Measurements from ENCODE around the gene DCC.

The DCC gene

GRCh38 chr18:53040286-53040685, 700.3 kb downstream of the DCC start:
- TF ChIP-seq GATA2 (IDR thresholded peaks at IDR 0.05; ENCODE audit: low read depth, low read length) (no peak), GATA3 (IDR thresholded peaks at IDR 0.05; ENCODE audit: low read depth, low read length) (no peak)

- TF ChIP-seq GATA3 (IDR thresholded peaks at IDR 0.05; ENCODE audit: low read depth, low read length) = no peak
- no peak for TF ChIP-seq GATA2 (IDR thresholded peaks at IDR 0.05; ENCODE audit: low read depth, low read length)
Measured at GRCh38 chr18:53056064-53056463, 716.1 kb downstream of the DCC start.

- TF ChIP-seq GATA2 (IDR thresholded peaks at IDR 0.05; ENCODE audit: low read depth, low read length) (no peak), GATA3 (IDR thresholded peaks at IDR 0.05; ENCODE audit: low read depth, low read length) (no peak)
Measured at GRCh38 chr18:53070788-53071187, 730.8 kb downstream of the DCC start.

DNA sequence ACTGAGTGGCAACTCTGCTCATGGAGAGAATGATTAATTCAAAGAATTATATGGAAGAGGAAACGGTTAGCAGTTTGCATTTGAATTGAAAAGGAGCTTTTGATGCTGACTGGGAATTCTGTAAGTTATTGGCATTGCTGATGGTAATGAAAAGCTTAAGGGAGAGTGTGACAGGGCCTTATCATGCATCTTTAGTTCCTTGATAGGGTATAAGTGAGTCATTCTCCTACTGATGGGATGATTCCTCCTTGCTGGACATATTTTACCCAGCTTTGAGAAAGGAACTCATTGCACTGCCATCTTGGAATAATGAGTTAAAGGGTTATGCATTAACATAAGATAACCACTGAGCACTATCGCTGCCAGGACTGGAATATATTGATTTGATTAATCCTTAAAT, 740.7 kb downstream of the DCC start:
- TF ChIP-seq GATA3 (IDR thresholded peaks at IDR 0.05; ENCODE audit: low read depth, low read length) = no peak
- no peak for TF ChIP-seq GATA2 (IDR thresholded peaks at IDR 0.05; ENCODE audit: low read depth, low read length)

GRCh38 chr18:53093636-53094035, 753.6 kb downstream of the DCC start:
- no peak for TF ChIP-seq GATA2 (IDR thresholded peaks at IDR 0.05; ENCODE audit: low read depth, low read length)
- no peak for TF ChIP-seq GATA3 (IDR thresholded peaks at IDR 0.05; ENCODE audit: low read depth, low read length)

- TF ChIP-seq GATA2 (IDR thresholded peaks at IDR 0.05; ENCODE audit: low read depth, low read length) (no peak), GATA3 (IDR thresholded peaks at IDR 0.05; ENCODE audit: low read depth, low read length) (no peak)
Measured at GRCh38 chr18:53101536-53102105, 761.6 kb downstream of the DCC start.

DNA sequence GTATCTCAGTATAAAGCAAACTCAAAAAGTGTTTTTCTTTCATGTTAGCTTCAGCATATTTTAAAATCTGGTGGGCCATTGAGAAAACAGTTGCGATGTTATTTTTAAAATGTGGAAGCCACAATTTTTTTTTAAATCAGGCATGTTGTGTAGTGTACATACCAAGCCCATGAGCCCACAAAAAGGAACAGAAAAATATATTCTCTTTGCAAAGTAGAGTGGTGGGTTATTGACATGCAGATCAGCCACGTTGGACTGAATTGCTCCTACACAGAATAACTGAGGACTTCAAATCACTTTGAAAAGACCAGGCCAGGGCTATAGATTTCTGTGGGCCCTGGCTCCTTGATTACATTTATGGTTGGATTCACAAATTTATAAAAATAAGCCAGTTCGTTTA, 774.4 kb downstream of the DCC start:
- TF ChIP-seq GATA2 (IDR thresholded peaks at IDR 0.05; ENCODE audit: low read depth, low read length) (no peak), GATA3 (IDR thresholded peaks at IDR 0.05; ENCODE audit: low read depth, low read length) (no peak)

DNA sequence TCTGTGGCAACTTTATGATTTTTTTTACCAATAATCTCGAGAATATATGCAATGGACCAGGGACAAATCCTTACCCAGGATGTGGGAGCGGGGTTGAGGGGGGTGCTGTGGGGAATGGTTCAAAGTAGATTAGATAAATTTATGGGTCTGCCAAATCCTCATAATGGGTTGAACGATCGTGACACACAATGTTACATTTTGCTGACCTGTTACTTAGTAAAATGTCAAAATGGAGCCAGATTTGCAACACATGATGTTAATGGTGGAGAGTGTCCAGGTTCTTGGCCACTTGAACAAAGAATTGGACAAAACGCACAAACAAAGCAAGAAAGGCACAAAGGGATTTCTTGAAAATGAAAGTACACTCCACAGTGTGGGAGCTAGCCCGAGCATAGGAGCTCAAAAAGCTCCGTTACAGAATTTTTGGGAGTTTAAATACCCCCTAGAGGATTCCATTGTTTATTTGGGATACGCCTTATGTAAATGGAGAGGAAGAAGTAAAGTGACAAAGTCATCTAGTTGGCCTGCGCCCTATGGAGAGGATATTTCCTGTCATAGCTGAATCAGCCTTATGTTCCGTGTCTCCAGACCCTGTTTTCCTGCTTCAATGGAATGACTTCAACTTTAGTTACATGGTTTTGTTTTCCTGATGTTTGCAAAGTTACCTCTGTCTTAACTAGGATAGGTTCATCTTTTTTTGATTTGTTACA, 776.0 kb downstream of the DCC start:
- TF ChIP-seq GATA3 (IDR thresholded peaks at IDR 0.05; ENCODE audit: low read depth, low read length) = no peak
- TF ChIP-seq GATA2 (IDR thresholded peaks at IDR 0.05; ENCODE audit: low read depth, low read length) = no peak

- TF ChIP-seq GATA2 (IDR thresholded peaks at IDR 0.05; ENCODE audit: low read depth, low read length) (no peak), GATA3 (IDR thresholded peaks at IDR 0.05; ENCODE audit: low read depth, low read length) (no peak)
Measured at GRCh38 chr18:53117851-53118250, 777.9 kb downstream of the DCC start.

- TF ChIP-seq GATA2 (IDR thresholded peaks at IDR 0.05; ENCODE audit: low read depth, low read length) = no peak
- no peak for TF ChIP-seq GATA3 (IDR thresholded peaks at IDR 0.05; ENCODE audit: low read depth, low read length)
Measured at GRCh38 chr18:53126210-53126609, 786.2 kb downstream of the DCC start.

- no peak for TF ChIP-seq GATA3 (IDR thresholded peaks at IDR 0.05; ENCODE audit: low read depth, low read length)
Measured at GRCh38 chr18:53131001-53131400, 791.0 kb downstream of the DCC start.

GRCh38 chr18:53134711-53135110, 794.7 kb downstream of the DCC start:
- TF ChIP-seq GATA2 (IDR thresholded peaks at IDR 0.05; ENCODE audit: low read depth, low read length) (no peak), GATA3 (IDR thresholded peaks at IDR 0.05; ENCODE audit: low read depth, low read length) (no peak)

DNA sequence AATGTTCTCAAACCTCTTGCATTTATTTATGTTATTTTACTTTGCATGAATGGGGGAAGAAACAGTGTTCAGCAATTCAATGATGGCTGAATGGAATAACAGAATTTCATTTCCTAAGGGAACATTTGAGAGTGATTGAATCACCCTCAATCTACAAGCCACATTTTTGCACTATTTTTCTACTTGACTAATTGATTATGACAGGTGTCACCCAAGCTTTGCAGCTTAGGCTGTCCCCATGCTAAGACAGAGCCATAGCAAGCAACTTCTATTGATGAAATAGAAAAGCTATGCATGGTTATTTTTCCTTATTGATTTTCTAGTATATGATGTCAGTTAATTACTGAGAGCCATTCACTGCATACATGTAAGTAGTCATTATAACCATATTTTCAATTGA, 795.7 kb downstream of the DCC start:
- no peak for TF ChIP-seq GATA3 (IDR thresholded peaks at IDR 0.05; ENCODE audit: low read depth, low read length)

DNA sequence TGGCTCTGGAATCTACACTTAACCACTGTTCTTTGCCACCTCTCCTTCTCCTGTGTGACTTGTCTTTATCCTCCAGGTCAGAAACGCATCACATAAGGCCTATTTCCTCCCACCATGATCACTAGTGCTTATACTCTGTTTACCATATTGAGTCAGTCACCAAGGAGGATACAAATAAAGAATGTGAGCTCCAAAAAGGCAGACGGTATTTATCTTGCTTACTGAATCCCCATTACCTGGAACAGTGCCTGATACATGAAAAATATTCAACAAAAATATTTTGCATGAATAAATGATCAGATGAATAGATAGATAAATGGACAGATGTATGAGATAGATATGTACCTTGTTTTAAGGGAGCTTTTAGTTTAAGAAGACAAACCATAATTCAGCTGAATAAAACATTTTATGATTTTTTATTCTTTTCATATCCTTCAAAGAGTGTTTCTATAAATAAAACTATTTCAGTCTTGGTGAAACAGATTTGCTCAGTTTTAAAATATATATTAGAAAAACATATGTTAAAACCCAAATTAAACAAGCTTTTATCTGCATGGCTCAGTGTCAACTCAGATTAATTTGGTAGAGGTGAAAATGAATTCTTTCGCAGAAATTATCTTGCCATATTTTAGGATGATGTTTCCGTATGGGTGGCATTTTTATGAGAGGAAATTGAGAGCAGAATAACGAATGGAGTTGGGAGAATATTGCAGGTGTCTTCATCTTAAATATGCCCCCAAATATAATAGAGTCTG, 799.9 kb downstream of the DCC start:
- TF ChIP-seq GATA2 (IDR thresholded peaks at IDR 0.05; ENCODE audit: low read depth, low read length) = no peak
- no peak for TF ChIP-seq GATA3 (IDR thresholded peaks at IDR 0.05; ENCODE audit: low read depth, low read length)

DNA sequence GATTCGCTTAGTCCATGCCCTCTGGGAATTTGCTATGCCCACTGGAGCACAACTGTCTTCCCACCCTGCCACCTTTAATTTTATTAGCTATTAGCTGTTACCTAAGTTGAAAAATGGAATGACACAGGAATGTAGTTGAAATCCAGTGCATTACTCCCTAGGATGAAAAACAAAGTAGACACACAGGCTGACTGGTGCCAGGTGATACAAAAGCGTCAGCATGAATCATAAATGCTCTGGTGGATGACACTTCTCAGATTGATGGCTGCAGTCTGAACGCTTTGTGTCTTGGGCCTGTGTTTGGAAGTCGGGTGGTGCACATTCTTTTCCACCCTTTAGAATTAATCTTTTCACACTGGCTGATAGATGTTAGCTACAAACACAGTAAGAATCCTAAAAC, 802.0 kb downstream of the DCC start:
- TF ChIP-seq GATA3 (IDR thresholded peaks at IDR 0.05; ENCODE audit: low read depth, low read length) (no peak), GATA2 (IDR thresholded peaks at IDR 0.05; ENCODE audit: low read depth, low read length) (no peak)
